ENCODE results near the gene QSOX1. TPM values are rescaled to one million over a fixed set of nuclear protein-coding genes. Genes with fewer than 3 reads are reported as not detected.

QSOX1 gene
- total and polyA plus RNA-seq, 2 donors (not counting 3 experiments of a cell fraction or from before 2014, with no cell fraction given) = 256 to 415 TPM

GRCh38 chr1:180190091-180190490, 35.4 kb downstream of the QSOX1 start:
- FAIRE-seq (no peak), DNase-seq (ENCODE audit: low read depth, low spot score) (no peak)
- BruUV-seq (replicated peaks) = no TSS peak
- Histone ChIP-seq H3K4me3 (replicated peaks in 1 of 3; ENCODE audit: insufficient read depth in 1 of 3, low read depth in 1 of 3, low read length in 3 of 3) (no peak overlapping the region), H3K27me3 (ENCODE audit: control insufficient read depth in 2 of 2, insufficient read depth in 2 of 2, low read length in 2 of 2) (no peaks in the 10 kb centered on the region), H2AFZ (ENCODE audit: low read depth, low read length) (no peak overlapping the region), H3K79me2 (ENCODE audit: control insufficient read depth, insufficient read depth, low read length) (no peaks in the 10 kb centered on the region), H3K9me3 (replicated peaks; ENCODE audit: control insufficient read depth, insufficient read depth, low read length) (no peaks in the 10 kb centered on the region), H3K9me1 (replicated peaks; ENCODE audit: control insufficient read depth, extremely low read depth, insufficient read depth, low read length) (no peaks in the 10 kb centered on the region), H4K20me1 (replicated peaks; ENCODE audit: control insufficient read depth, extremely low read depth, insufficient read depth, low read length) (no peaks in the 10 kb centered on the region), H3K27ac (ENCODE audit: insufficient read depth, low read depth, low read length) (no peak overlapping the region), H3K9ac (replicated peaks; ENCODE audit: extremely low read depth, insufficient read depth, low read length) (no peak overlapping the region), H3K4me1 (ENCODE audit: control insufficient read depth, extremely low read depth, insufficient read depth, low read length) (no peaks in the 10 kb centered on the region), H3K4me2 (ENCODE audit: insufficient read depth, low read length) (no peak overlapping the region), H3K36me3 (ENCODE audit: control insufficient read depth in 2 of 2, extremely low read depth in 1 of 2, insufficient read depth in 2 of 2, low read length in 2 of 2) (peaks cover 4 to 28% of the 10 kb centered on the region in 2 experiments)
- POLR2A ChIA-PET = no interaction called here
- intact Hi-C loops (cut with micrococcal nuclease) = no loop called here
- dilution Hi-C loops (cut with MboI; ENCODE audit: extremely low pct_ligation_motif_present, low sequenced_read_pairs) = no loop called here
- CTCF ChIA-PET = interaction anchor here (1.5 kb wide), 1 partner anchor 11 kb away, joined by 4 read pairs; no protein-coding TSS in a partner anchor
- TF ChIP-seq POLR2AphosphoS5 (IDR thresholded peaks at IDR 0.05; ENCODE audit: insufficient read depth, low read depth, low read length) (no peak), GATA2 (IDR thresholded peaks at IDR 0.05; ENCODE audit: insufficient read depth, insufficient read length, low read depth, low read length) (no peak), FOS (IDR thresholded peaks at IDR 0.05; ENCODE audit: borderline replicate concordance, insufficient read depth, low read length) (no peak), CTCF (IDR thresholded peaks at IDR 0.05; ENCODE audit: extremely low read depth in 1 of 2, insufficient read depth in 1 of 2, low read depth in 1 of 2, low read length in 2 of 2) (no peak), JUN (IDR thresholded peaks at IDR 0.05; ENCODE audit: borderline replicate concordance, insufficient read depth, insufficient read length, low read depth) (no peak), MAX (IDR thresholded peaks at IDR 0.05; ENCODE audit: insufficient read depth, insufficient read length) (no peak), EZH2 (IDR thresholded peaks at IDR 0.05; ENCODE audit: borderline replicate concordance, low read depth, low read length, severe bottlenecking) (no peak), MYC (IDR thresholded peaks at IDR 0.05; ENCODE audit: low read depth, low read length) (no peak), POLR2A (IDR thresholded peaks at IDR 0.05; ENCODE audit: low read depth, low read length) (no peak)

Measured in endothelial cell of umbilical vein (primary cell).